Measurements from ENCODE around the gene DCTPP1.
A peak's percentile ranks its signal among the peaks of the same experiment; 100 is the strongest.

DCTPP1 gene

GRCh38 chr16:30380072-30380802 is 49.6 kb downstream of the DCTPP1 start:
- H3K4me2 ChIP-seq (ENCODE audit: low read depth, low read length, poor library complexity, severe bottlenecking): peak overlapping the region; percentile 88
- H3K4me3 ChIP-seq (ENCODE audit: low read length, poor library complexity, severe bottlenecking): peak overlapping the region; percentile 97
- peak overlapping the region; percentile 85 for H3K9ac ChIP-seq (ENCODE audit: low read depth, low read length, poor library complexity, severe bottlenecking)

GRCh38 chr16:30379158-30379783 is 50.6 kb downstream of the DCTPP1 start:
- no peaks in the 10 kb centered on the region for H3K36me3 ChIP-seq (ENCODE audit: insufficient read depth, low read length)

More at GRCh38 chr16:30380072-30380802, 49.6 kb downstream of the DCTPP1 start:
- H4K20me1 ChIP-seq (ENCODE audit: insufficient read depth, low read length, poor library complexity, severe bottlenecking): peaks cover 13% of the 10 kb centered on the region
- H3K27me3 ChIP-seq (ENCODE audit: insufficient read depth, low read length, poor library complexity, severe bottlenecking): no peaks in the 10 kb centered on the region
- no peaks in the 10 kb centered on the region for H3K9me2 ChIP-seq (replicated peaks; ENCODE audit: low read depth, low read length)
- TF ChIP-seq EZH2phosphoT487 (IDR thresholded peaks at IDR 0.05; ENCODE audit: borderline replicate concordance) (no peak), CTCF (conservative IDR thresholded peaks at IDR 0.05; ENCODE audit: low read length) (no peak)
- H3K4me1 ChIP-seq (ENCODE audit: insufficient read depth, low read length, poor library complexity, severe bottlenecking): peaks cover 61% of the 10 kb centered on the region
- H3F3A ChIP-seq (ENCODE audit: low read depth): peaks cover 16% of the 10 kb centered on the region
- H3K9me3 ChIP-seq (ENCODE audit: insufficient read depth, low read depth, low read length): no peaks in the 10 kb centered on the region
- peaks cover 46% of the 10 kb centered on the region for H3K79me2 ChIP-seq (ENCODE audit: insufficient read depth, low read length)
- no peaks in the 10 kb centered on the region for H3K36me3 ChIP-seq (ENCODE audit: insufficient read depth, low read length)
- H2AFZ ChIP-seq (ENCODE audit: low read length): no peak overlapping the region

More at GRCh38 chr16:30379158-30379783, 50.6 kb downstream of the DCTPP1 start:
- H3K4me2 ChIP-seq (ENCODE audit: low read depth, low read length, poor library complexity, severe bottlenecking): peak overlapping the region; percentile 88
- H3K9me3 ChIP-seq (ENCODE audit: insufficient read depth, low read depth, low read length): no peaks in the 10 kb centered on the region
- H3K9ac ChIP-seq (ENCODE audit: low read depth, low read length, poor library complexity, severe bottlenecking): peak overlapping the region; percentile 90
- peak overlapping the region; percentile 97 for H3K4me3 ChIP-seq (ENCODE audit: low read length, poor library complexity, severe bottlenecking)
- H3K27me3 ChIP-seq (ENCODE audit: insufficient read depth, low read length, poor library complexity, severe bottlenecking): no peaks in the 10 kb centered on the region
- H3K79me2 ChIP-seq (ENCODE audit: insufficient read depth, low read length): peaks cover 46% of the 10 kb centered on the region
- H3K4me1 ChIP-seq (ENCODE audit: insufficient read depth, low read length, poor library complexity, severe bottlenecking): peaks cover 61% of the 10 kb centered on the region
- no peaks in the 10 kb centered on the region for H3K9me2 ChIP-seq (replicated peaks; ENCODE audit: low read depth, low read length)
- peaks cover 16% of the 10 kb centered on the region for H3F3A ChIP-seq (ENCODE audit: low read depth)
- peaks cover 13% of the 10 kb centered on the region for H4K20me1 ChIP-seq (ENCODE audit: insufficient read depth, low read length, poor library complexity, severe bottlenecking)
- no peak for TF ChIP-seq CTCF (conservative IDR thresholded peaks at IDR 0.05; ENCODE audit: low read length)
- TF ChIP-seq EZH2phosphoT487 (IDR thresholded peaks at IDR 0.05; ENCODE audit: borderline replicate concordance): no peak
- no peak overlapping the region for H2AFZ ChIP-seq (ENCODE audit: low read length)
